SK-N-SH (cell line): ENCODE measurements around the gene PDZD2. TPM values are rescaled to one million over a fixed set of nuclear protein-coding genes. Genes with fewer than 3 reads are reported as not detected.

Experiments
- CTCF ChIA-PET: fragments of 300-600, 350-600 bp; formaldehyde crosslinking; extraction: SDS; loops from one replicate; lab custom pipeline; 2021; lab: Yijun Ruan, JAX
- POLR2A ChIA-PET: fragments of 350-600 bp; sonication (Branson Sonifier 250); formaldehyde crosslinking; extraction: SDS; loops from one replicate; lab custom pipeline; 2020; ENCODE audit warnings: antibody characterized with exemption, inconsistent platforms; lab: Yijun Ruan, JAX
- DNase-seq: peaks from one replicate; pipeline ENCODE4 v3.0.0; 2012
- H2AFZ ChIP-seq: fragments of 200-600 bp; sonication (generic); 2 replicates; pipeline ENCODE4 v1.8.1; 2016; ENCODE audit warnings: antibody characterized with exemption, mild to moderate bottlenecking, low read depth
- H3F3A ChIP-seq: fragments of 200-600 bp; sonication (generic); replicated peaks from 2 replicates; pipeline ENCODE3; 2016; ENCODE audit warnings: antibody characterized with exemption, mild to moderate bottlenecking; ENCODE audit not compliant: insufficient read depth
- H3K27ac ChIP-seq, 2 experiments: fragments of 200-500 bp in 1 of 2; fragments of 200-600 bp in 1 of 2; sonication (Bioruptor generic) in 1 of 2; sonication (generic), shearing (Covaris generic) in 1 of 2; 2 replicates each; pipeline versions ENCODE4 v1.5.1 to v1.6.1; 2014 to 2016; ENCODE audit warnings: low read depth in 2 of 2, inconsistent platforms in 1 of 2, low read length in 1 of 2, mild to moderate bottlenecking in 1 of 2, mixed read lengths in 1 of 2
- H3K27me3 ChIP-seq: fragments of 200-600 bp; sonication (generic), shearing (Covaris generic); 2 replicates; pipeline ENCODE4 v1.6.1; 2016; ENCODE audit warnings: mixed run types; ENCODE audit not compliant: insufficient read depth
- H3K36me3 ChIP-seq, 2 experiments: fragments of 200-500 bp in 1 of 2; fragments of 200-600 bp in 1 of 2; sonication (Bioruptor generic) in 1 of 2; sonication (generic) in 1 of 2; replicated peaks in 1 of 2; 2 replicates each; pipeline versions ENCODE3 to v1.5.1; 2014 to 2016; ENCODE audit warnings: low read length in 1 of 2, mild to moderate bottlenecking in 1 of 2; ENCODE audit not compliant: insufficient read depth in 2 of 2, control insufficient read depth in 1 of 2
- H3K4me1 ChIP-seq, 2 experiments: fragments of 200-500 bp in 1 of 2; fragments of 200-600 bp in 1 of 2; sonication (Bioruptor generic) in 1 of 2; sonication (generic), shearing (Covaris generic) in 1 of 2; 2 replicates each; pipeline versions ENCODE4 v1.5.1 to v1.6.1; 2014 to 2016; ENCODE audit warnings: low read depth in 1 of 2, low read length in 1 of 2, mixed run types in 1 of 2; ENCODE audit not compliant: insufficient read depth in 2 of 2, control insufficient read depth in 1 of 2
- H3K4me2 ChIP-seq: fragments of 200-600 bp; sonication (generic), shearing (Covaris generic); 2 replicates; pipeline ENCODE4 v1.6.1; 2017; ENCODE audit warnings: mixed run types
- H3K4me3 ChIP-seq, 2 experiments: fragments of 200-500 bp in 1 of 2; fragments of 200-600 bp in 1 of 2; sonication (Bioruptor generic) in 1 of 2; sonication (generic), shearing (Covaris generic) in 1 of 2; 2 replicates each; pipeline versions ENCODE4 v1.5.1 to v1.8.1; 2014 to 2016; ENCODE audit warnings: low read depth in 2 of 2, inconsistent platforms in 1 of 2, low read length in 1 of 2, mild to moderate bottlenecking in 1 of 2, mixed read lengths in 1 of 2, moderate library complexity in 1 of 2
- H3K79me2 ChIP-seq: fragments of 200-600 bp; sonication (generic); 2 replicates; pipeline ENCODE4 v1.8.1; 2017; ENCODE audit warnings: mild to moderate bottlenecking; ENCODE audit not compliant: insufficient read depth
- H3K9ac ChIP-seq: fragments of 200-600 bp; sonication (generic); 2 replicates; pipeline ENCODE4 v1.6.1; 2017; ENCODE audit warnings: mixed run types
- H3K9me2 ChIP-seq: fragments of 200-600 bp; sonication (generic); 2 replicates; pipeline ENCODE4 v1.6.1; 2017; ENCODE audit warnings: mixed run types
- H3K9me3 ChIP-seq: fragments of 200-600 bp; sonication (generic); 2 replicates; pipeline ENCODE4 v1.6.1; 2017; ENCODE audit warnings: mixed run types, mild to moderate bottlenecking, moderate library complexity
- H4K20me1 ChIP-seq: fragments of 200-600 bp; sonication (generic); 2 replicates; pipeline ENCODE4 v1.6.1; 2017; ENCODE audit warnings: mild to moderate bottlenecking, mixed run types; ENCODE audit not compliant: insufficient read depth
- CHD2 ChIP-seq: fragments of 150-350 bp; IDR thresholded peaks from 2 replicates; pipeline ENCODE4 v1.6.1; 2018; ENCODE audit warnings: low read length; ENCODE audit not compliant: partially characterized antibody
- EP300 ChIP-seq, 2 experiments: IDR thresholded peaks; 2 replicates each; pipeline versions ENCODE4 v1.4.0 to v1.6.1; 2012; ENCODE audit warnings: borderline replicate concordance in 1 of 2, low read depth in 1 of 2, low read length in 1 of 2
- EZH2phosphoT487 ChIP-seq: fragments of 200-600 bp; sonication (generic); IDR thresholded peaks from 2 replicates; pipeline ENCODE4 v1.6.1; 2017; ENCODE audit warnings: low read depth, mixed run types, mild to moderate bottlenecking, antibody characterized with exemption, moderate library complexity, borderline replicate concordance
- FOSL2 ChIP-seq: IDR thresholded peaks from 2 replicates; pipeline ENCODE4 v1.4.0; 2012; ENCODE audit warnings: low read depth, mild to moderate bottlenecking, moderate library complexity, borderline replicate concordance
- GATA2 ChIP-seq: sonication (generic); formaldehyde crosslinking; IDR thresholded peaks from 2 replicates; pipeline ENCODE4 v1.5.0; 2020; ENCODE audit warnings: mild to moderate bottlenecking, missing genetic modification reagents
- IRF3 ChIP-seq: fragments of 150-350 bp; IDR thresholded peaks from 2 replicates; pipeline ENCODE4 v1.6.1; 2016; ENCODE audit warnings: mild to moderate bottlenecking, low read depth, low read length
- JUND ChIP-seq: IDR thresholded peaks from 2 replicates; pipeline ENCODE4 v1.4.0; 2012
- MAX ChIP-seq: IDR thresholded peaks from 2 replicates; pipeline ENCODE4 v1.4.0; 2012; ENCODE audit warnings: low read depth
- MEF2A ChIP-seq: IDR thresholded peaks from 2 replicates; pipeline ENCODE4 v1.4.0; 2012; ENCODE audit warnings: low read depth, borderline replicate concordance
- MXI1 ChIP-seq: IDR thresholded peaks from 2 replicates; pipeline ENCODE4 v1.6.1; 2012; ENCODE audit warnings: mild to moderate bottlenecking, low read depth, low read length, improper control_type of control experiment
- POLR2AphosphoS5 ChIP-seq: IDR thresholded peaks from 2 replicates; pipeline ENCODE4 v1.6.1; 2012; ENCODE audit warnings: low read depth, low read length
- SIN3A ChIP-seq: IDR thresholded peaks from 2 replicates; pipeline ENCODE4 v1.6.1; 2012; ENCODE audit warnings: low read depth, mild to moderate bottlenecking, low read length, moderate library complexity, borderline replicate concordance
- TCF12 ChIP-seq: IDR thresholded peaks from 2 replicates; pipeline ENCODE4 v1.4.0; 2012
- TEAD4 ChIP-seq: IDR thresholded peaks from 2 replicates; pipeline ENCODE4 v1.4.0; 2012; ENCODE audit warnings: mild to moderate bottlenecking, borderline replicate concordance; ENCODE audit not compliant: insufficient read depth
- USF1 ChIP-seq: IDR thresholded peaks from 2 replicates; pipeline ENCODE4 v1.4.0; 2012; ENCODE audit warnings: low read depth, borderline replicate concordance
- USF2 ChIP-seq: fragments of 150-350 bp; IDR thresholded peaks from 2 replicates; pipeline ENCODE4 v1.6.1; 2017; ENCODE audit warnings: antibody characterized with exemption, low read length, low read depth, borderline replicate concordance
- YY1 ChIP-seq: IDR thresholded peaks from 2 replicates; pipeline ENCODE4 v1.4.0; 2012; ENCODE audit warnings: low read depth, mild to moderate bottlenecking
- ZBTB33 ChIP-seq: IDR thresholded peaks from 2 replicates; pipeline ENCODE4 v1.4.0; 2012; ENCODE audit warnings: low read depth, borderline replicate concordance
- WGBS: methylation state at CpG from one replicate; pipeline ENCODE4 v1.1.6; 2017; ENCODE audit warnings: low lambda C conversion rate; 5-methylcytosine and 5-hydroxymethylcytosine counted together
- polyA plus RNA-seq, 3 experiments: library from polyadenylated mRNA; depleted of rRNA; stranded (reverse); fragments of >200 nt; gene quantifications; 2 replicates each; pipeline ENCODE4 v1.2.3, GENCODE V29; 2012
- TF ChIP-seq, protein P1 (sequence below): fragments of 200-600 bp; sonication (generic); IDR thresholded peaks from 2 replicates; pipeline ENCODE4 v1.6.1; 2017; ENCODE audit warnings: antibody characterized with exemption, mild to moderate bottlenecking, moderate library complexity

Gene PDZD2
- polyA plus RNA-seq, 1 of the 3 experiments (the other 2 are of a cell fraction): 0.13 TPM

DNA sequence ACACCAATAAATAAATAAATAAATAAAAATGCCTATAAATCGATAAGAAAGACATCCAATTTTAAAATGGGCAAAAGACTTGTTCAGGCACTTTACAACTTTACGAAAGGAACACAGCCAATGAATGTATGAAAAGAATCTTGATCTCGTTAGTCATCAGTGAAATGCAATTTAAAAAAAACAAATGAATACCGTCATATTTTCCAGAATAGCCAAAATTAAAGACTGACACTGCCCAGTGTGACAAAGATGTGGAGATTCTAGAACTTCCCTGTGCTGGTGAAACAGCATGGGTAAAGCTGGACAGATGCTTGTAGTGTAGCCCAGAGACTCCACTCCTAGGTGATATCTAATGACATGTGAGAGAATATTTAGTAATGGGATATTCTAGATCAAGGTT, 408.1 kb downstream of the PDZD2 start:
- DNase-seq: no peak
- Histone ChIP-seq H3K36me3 (no peaks in the 10 kb centered on the region), H3K4me3 (no peak overlapping the region), H3K9ac (no peak overlapping the region), H3K9me2 (no peaks in the 10 kb centered on the region), H3K4me1 (no peaks in the 10 kb centered on the region; a peak in 1 of 4 replicates), H3F3A (peaks cover 15% of the 10 kb centered on the region), H2AFZ (no peak overlapping the region), H3K9me3 (no peaks in the 10 kb centered on the region), H3K79me2 (no peaks in the 10 kb centered on the region), H3K4me2 (no peak overlapping the region), H3K27ac (no peak overlapping the region), H4K20me1 (no peaks in the 10 kb centered on the region; the same call in 1 of the 2 replicates), H3K27me3 (peaks cover 19% of the 10 kb centered on the region; the same call in 1 of the 2 replicates)
- ChIA-PET POLR2A (no interaction called here), CTCF (interaction anchor here (2.1 to 2.5 kb wide), 2 partner anchors 118 to 221 kb away, joined by 6 read pairs; no protein-coding TSS in a partner anchor)
- WGBS: 77% methylated on average over 4 of the region's 4 CpGs
- TF ChIP-seq YY1: no peak
- no peak for TF ChIP-seq USF2
- TF ChIP-seq, protein P1, sequence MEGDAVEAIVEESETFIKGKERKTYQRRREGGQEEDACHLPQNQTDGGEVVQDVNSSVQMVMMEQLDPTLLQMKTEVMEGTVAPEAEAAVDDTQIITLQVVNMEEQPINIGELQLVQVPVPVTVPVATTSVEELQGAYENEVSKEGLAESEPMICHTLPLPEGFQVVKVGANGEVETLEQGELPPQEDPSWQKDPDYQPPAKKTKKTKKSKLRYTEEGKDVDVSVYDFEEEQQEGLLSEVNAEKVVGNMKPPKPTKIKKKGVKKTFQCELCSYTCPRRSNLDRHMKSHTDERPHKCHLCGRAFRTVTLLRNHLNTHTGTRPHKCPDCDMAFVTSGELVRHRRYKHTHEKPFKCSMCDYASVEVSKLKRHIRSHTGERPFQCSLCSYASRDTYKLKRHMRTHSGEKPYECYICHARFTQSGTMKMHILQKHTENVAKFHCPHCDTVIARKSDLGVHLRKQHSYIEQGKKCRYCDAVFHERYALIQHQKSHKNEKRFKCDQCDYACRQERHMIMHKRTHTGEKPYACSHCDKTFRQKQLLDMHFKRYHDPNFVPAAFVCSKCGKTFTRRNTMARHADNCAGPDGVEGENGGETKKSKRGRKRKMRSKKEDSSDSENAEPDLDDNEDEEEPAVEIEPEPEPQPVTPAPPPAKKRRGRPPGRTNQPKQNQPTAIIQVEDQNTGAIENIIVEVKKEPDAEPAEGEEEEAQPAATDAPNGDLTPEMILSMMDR: no peak
- TF ChIP-seq EP300 (IDR thresholded peaks at IDR 0.05; ENCODE audit: borderline replicate concordance in 1 of 2, low read depth in 1 of 2, low read length in 1 of 2): no peak
- TF ChIP-seq CHD2: no peak
- no peak for TF ChIP-seq GATA2
- TF ChIP-seq USF1: no peak
- TF ChIP-seq ZBTB33: no peak
- no peak for TF ChIP-seq MEF2A
- TF ChIP-seq JUND: no peak
- no peak for TF ChIP-seq IRF3
- no peak for TF ChIP-seq SIN3A
- TF ChIP-seq MXI1: no peak
- TF ChIP-seq POLR2AphosphoS5: no peak
- TF ChIP-seq TEAD4: no peak
- TF ChIP-seq TCF12: no peak
- TF ChIP-seq EZH2phosphoT487: no peak
- TF ChIP-seq MAX: no peak
- no peak for TF ChIP-seq FOSL2
